ENCODE data around the gene PDIA5.

DNA sequence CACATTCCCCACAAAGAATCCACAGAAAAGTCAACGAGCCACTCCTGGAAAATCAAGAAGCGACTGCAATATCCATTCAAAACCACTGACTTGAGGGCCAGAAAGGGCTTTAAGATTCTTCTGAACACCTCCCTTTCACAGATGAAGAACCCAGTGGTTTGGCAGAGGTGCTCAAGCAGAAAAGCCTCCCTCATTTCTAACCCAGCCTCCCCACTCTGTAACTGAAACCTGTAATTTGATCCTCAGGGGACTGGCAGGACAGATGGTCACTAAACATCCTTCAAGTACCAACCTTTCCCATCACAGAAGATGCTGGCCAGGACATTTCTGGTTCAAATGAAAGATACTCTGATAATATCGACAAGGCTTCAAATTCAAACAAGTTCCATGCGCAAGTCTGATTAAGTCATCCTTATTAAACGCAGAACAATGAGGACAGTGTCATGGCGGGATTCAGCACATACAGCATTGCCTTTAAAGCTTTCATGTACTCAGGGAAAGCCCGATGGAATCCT, 44.8 kb upstream of the PDIA5 start:
- TF ChIP-seq, protein P1, sequence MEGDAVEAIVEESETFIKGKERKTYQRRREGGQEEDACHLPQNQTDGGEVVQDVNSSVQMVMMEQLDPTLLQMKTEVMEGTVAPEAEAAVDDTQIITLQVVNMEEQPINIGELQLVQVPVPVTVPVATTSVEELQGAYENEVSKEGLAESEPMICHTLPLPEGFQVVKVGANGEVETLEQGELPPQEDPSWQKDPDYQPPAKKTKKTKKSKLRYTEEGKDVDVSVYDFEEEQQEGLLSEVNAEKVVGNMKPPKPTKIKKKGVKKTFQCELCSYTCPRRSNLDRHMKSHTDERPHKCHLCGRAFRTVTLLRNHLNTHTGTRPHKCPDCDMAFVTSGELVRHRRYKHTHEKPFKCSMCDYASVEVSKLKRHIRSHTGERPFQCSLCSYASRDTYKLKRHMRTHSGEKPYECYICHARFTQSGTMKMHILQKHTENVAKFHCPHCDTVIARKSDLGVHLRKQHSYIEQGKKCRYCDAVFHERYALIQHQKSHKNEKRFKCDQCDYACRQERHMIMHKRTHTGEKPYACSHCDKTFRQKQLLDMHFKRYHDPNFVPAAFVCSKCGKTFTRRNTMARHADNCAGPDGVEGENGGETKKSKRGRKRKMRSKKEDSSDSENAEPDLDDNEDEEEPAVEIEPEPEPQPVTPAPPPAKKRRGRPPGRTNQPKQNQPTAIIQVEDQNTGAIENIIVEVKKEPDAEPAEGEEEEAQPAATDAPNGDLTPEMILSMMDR (IDR thresholded peaks at IDR 0.05), result no peak
- TF ChIP-seq POLR2A (IDR thresholded peaks at IDR 0.05), result no peak
